ACHN (cell line): Measurements from ENCODE around the gene FOXP1.
A peak's percentile ranks its signal among the peaks of the same experiment; 100 is the strongest.
"Not testable (repeated sequence)": the region's sequence is repeated elsewhere in the genome, so short reads cannot be mapped to it uniquely, and the experiment has no call there.

Source experiments
- DNase-seq: peaks from one replicate; pipeline ENCODE4 v3.0.0-alpha.2; 2015
- in situ Hi-C: cut with HindIII; loops from 2 replicates; pipeline ENCODE4 v1.10.0; 2017; ENCODE audit warnings: low sequenced_read_pairs, low pct_ligation_motif_present, low pct_unique_long_range_greater_than_20kb

Gene FOXP1

DNA sequence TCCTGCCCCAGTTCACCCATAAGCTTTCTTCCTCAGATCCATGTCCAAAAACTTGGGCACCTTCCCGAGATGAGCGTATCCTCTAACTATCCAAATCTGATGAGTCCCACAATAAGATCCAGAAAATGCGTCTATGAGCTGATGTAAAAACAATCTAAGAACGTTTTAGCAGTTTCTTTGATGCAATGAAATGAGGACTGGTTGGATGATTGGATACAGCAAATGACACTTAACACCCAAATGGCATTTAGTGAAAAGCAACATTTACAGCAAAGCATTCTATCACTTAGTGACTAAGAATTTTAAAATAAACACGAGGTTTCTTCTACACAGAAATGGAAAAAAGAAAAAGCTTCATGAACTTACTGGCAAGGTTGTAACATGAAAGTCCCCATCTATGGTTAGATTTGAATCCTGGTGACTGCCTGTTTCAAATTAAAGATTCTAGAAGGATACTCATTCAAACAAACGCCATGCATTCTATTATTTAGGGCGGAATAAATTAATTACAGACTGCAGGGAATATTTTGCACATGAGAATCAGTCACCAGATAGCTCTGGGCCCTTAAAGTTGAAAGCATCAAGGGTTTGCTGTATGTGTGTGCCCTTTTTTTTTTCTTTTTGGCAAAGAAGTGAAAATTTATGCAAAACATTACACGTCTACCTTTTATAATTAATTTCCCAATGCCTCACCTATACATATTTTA, 598.6 kb downstream of the FOXP1 start:
- no peak for DNase-seq

DNA sequence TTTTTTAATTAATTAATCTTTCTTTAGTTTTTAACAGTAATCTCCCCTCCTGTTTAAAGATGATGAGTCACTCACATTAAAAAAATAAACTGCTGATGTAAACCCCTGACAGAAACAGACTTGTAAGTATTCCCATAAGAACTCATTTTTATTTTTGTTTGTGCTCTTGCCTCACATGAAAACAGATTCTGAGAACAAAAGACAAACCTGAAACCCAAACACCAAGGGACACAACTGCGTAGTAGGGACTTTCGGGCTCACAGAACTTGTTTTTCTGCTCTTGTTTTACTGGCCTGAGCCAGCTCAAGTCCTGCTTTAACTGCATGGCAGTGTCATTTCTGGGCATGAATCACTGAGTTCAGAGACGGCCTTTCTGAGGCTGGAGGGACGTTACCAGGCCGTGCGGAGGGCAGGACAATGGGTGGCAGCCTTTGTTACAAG, 600.8 kb downstream of the FOXP1 start:
- peak; percentile 70 for DNase-seq
- in situ Hi-C loops: no loop called here

More for the DNA sequence above, 598.6 kb downstream of the FOXP1 start:
- in situ Hi-C loops: no loop called here

DNA sequence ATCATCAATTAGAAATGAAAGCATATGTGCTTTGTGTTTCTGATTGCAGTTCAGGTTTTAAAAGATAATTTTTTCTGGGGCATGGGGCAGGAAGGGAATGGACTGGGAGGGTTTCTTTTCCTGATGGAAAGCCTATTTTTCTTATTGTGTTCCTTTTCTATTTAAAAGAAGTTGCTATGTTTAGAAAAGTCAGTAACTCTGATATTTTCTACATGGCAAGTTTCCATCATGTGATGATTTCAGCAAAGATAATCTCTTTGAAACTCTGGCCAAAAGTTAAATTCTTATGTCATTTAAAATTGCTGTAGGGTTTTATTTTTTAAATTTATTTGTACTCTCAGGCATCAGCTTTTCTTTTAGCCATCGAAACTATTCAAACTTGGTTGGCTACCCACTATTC, 601.2 kb downstream of the FOXP1 start:
- in situ Hi-C loops: no loop called here
- no peak for DNase-seq

DNA sequence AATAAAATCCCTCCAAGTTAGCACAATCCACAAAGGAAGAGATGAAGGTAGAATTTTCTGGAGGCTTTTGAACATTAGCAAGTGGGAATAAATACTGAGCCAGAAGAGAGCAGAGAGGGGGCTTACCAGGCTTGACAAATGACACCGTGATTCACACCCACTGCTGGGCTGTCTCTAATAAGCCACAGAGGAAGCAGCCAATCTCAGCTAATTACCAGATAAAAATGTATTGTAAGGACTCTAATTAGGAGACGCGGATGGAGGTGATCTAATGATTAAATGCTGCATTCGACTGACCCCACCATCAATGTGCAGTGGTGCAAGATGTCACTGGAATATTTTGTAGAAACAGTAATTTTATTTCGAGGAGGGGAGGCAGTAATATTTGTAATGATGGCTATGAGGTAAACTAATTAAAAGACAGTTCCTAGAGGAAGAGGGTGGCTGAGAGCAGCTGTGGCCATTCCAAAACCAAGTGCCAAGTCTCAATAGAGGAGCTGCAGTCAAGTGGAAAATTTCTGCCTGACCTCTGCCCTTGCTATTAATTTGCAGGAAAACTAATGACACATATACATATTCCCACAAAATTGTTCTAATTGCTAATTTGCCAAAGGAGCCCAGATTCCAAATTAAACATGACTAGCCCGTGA, 602.2 kb downstream of the FOXP1 start:
- in situ Hi-C loops: no loop called here
- no peak for DNase-seq

DNA sequence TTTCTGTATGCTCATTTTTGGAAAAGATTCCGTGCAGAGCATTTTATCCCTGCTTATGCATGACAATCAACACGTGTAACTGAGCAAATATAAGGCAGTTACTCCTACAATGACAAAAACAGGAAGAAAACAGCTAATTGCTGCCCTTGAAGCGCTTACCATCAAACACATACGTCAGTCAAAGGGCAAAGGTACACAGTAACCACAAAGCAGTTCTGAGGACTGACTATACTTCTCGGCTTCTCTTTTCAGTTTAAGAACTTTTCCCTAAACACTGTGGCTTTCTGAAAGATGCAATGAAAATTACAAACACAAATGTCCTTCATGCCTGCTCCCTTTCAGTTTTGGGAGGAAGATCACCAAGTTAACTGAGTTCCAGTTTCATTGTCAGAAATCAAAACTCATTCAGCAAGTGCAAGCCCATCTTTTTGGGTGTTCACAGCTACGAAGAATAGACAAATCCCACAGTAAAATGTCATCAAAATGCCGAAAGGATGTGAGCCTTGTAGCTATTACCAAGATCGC, 602.8 kb downstream of the FOXP1 start:
- DNase-seq: no peak
- in situ Hi-C loops: no loop called here

DNA sequence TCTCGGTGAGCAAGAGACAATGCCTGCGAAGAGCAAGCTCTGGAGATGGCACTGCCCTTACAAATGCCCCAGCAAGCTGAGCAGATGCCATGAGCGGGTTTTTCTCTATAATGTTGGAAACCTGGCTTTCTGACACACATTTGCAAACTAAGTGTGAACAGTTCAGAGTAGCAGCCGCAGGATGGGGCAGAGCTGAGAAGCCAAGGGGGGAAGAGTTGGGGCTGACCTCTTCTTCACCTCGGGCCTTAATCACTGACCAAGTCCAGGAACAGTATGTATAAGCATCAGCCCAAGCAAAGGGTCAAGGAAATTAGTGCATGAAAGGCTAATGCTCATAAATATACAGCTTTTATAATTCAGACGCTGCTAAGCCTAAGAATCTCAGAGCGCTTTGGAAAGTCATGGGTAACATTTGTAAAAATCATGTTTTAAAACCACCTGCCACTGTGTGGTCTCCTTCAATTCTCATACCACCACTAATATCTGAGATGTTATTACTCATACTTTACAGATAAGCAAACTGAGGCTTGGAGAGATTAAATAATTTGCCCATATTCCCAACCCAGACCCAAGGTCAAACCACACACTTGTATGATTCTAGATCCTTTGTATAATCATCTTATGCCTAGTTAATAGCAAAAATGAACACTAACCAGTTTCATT, 603.4 kb downstream of the FOXP1 start:
- DNase-seq: no peak
- in situ Hi-C loops: no loop called here

DNA sequence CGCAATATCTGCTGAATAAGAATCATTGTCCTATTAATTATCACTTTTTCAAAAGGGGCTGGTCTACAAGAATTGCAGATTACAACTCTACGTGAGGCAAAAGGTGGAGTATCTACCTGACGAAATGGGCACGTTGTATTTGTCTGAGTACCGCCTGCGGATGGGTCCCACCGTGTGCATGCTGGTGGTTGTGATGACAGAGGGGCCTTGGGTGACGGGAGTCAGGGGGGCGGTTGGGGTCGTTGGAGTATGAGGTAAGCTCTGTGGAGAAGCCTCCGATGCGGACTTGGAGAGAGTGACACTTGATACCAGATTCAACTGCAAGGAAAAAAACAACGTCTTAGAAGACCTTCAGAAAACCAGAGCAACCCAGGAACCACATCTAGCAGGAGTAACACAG, 605.8 kb downstream of the FOXP1 start:
- in situ Hi-C loops: no loop called here
- DNase-seq: no peak

DNA sequence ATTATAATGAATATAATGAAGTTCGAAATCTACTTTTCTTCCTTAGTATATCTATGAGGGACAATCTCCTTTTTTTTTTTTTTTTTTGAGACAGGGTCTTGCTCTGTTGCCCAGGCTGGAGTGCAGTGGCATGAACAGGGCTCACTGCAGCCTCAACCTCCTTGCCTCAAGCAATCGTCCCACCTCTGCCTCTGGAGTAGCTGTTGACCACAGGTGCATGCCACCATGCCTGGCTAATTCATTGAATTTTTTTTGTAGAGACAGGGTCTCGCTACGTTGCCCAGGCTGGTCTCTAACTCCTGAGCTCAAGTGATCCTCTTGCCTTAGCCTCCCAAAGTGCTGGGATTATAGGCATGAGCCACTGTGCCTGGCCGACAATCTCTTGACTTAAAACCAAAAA, 607.5 kb downstream of the FOXP1 start:
- in situ Hi-C loops, DNase-seq: not testable (repeated sequence)

DNA sequence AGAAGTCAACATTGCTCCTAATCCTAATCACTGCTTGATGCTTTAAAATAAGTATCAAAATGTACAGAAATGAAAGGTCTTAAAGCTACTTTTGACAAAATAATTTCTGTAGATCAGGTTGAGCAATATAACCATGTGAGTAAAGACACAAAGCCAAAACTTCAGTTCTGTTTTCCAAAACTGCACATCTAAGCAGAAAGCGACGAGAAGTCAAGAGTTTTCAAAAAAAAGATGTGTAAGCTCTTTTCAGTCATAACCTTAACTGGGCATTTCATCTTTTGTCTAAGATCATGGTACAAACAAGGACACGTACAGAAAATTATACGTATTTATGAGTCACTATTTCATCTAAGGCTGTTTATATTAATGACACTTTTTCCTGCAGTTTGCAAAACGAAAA, 608.8 kb downstream of the FOXP1 start:
- no peak for DNase-seq
- in situ Hi-C loops: no loop called here

DNA sequence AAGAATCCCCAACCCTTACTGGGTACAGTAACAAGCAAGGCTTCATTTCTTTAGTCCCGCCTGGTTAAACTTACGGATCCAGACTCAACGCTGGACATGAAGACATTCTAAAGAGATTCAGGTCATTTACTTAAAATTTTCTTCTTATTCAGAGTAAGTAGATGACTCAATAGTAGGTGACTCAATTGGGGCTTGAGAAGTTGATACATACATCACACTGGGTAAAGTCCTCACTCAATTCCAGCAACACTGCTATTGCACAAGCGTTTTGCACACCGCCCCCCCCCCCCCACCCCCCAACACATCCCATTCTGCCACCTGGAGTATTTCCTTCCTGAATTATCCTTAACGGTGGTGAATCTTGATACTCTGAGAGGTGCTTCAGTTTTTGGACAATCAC, 610.0 kb downstream of the FOXP1 start:
- in situ Hi-C loops: no loop called here
- no peak for DNase-seq

DNA sequence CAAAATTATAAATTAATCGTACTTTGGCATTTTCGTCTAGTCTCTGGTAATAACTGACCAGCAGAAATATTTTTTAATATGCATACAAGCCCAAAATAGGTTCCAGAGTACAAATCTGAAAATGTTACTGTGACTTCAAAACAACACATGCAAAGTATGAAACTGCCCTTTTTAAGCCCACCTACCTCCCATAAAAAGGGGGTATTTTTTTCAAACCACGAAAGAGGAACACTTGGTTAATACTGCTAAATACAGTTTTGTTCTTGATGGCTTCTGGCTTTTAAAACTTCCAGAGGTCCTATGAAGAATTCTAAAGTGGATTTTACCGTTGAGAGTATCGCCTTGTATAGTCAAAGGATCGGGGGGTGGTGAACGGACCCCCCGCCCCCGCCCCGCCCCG, 610.7 kb downstream of the FOXP1 start:
- in situ Hi-C loops: no loop called here

DNA sequence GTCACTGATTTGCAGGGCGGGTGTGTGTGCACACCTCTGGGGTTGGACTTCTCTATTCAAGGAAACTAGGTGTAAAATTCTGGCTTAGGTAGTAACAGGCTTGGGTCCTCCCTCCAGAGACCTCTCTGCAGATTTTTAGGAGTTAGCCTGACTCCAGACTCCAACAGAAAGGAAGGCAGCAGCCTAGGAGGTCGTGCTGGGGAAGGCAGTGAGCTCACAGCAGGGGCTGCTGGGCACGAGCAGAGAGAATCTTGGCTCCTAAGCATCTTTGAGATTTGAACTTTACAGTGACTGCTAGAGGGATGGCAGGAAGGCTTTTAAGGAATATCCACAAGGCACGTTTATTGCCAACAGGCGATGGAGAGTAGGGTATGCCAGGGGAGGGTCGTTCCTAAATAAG, 612.6 kb downstream of the FOXP1 start:
- in situ Hi-C loops: no loop called here
- DNase-seq: no peak

More for the DNA sequence above, 610.7 kb downstream of the FOXP1 start:
- no peak for DNase-seq

DNA sequence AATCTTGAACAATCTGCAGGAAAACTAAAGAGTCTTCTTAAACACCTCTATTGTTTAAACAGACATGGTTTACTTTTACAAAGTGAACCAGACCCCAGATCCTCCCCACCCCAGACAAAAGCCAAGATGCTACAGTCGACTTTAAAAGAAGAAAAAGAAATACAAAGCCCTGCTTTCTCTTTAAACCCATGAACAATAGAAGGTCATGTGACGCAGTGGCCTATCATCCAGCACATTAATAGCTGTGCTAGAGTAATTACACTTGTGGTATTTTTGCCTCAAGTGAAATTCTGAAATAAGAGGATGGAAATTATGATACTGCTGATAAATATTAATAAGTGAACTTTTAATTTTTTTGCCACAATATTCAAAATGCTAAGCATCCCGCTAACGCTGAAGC, 613.4 kb downstream of the FOXP1 start:
- in situ Hi-C loops: no loop called here
- DNase-seq: no peak

DNA sequence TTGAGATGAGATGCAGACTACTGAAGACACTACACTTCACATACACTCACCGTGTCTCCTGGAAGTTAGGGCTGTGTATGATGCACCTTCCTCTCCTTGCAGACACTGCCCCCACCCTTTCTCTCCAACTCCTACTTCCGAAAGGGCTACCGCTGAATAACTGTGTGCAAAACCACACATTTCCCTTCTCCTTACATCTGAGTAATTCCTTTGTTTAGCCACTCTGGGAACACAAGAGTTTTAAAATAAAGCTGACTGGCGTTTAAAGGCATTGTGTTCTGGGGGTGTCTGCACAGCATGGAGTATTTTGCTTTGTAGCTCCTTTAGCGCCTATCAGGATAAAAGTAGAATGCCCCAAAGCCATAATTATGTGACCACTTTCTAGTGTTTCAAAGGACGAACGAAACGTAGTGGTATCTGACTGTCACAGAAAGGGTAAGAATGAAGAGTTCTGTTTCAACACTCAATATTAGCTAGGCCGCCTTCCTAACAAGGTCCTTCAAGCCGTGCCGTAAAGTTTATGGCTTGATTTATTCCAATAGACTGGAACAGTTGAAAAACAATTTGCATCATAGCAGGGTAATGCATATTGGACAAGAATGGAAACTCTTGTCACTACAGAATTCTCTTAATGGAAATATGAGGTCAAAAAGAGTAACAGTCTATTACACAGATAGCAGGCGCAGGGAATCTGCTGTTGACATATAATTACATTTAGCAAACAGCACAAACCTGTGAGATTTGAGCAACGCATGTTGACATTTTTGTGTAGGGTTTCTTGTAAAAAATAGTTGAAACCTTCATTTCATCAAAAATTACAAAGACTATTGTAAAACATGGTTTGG, 619.9 kb downstream of the FOXP1 start:
- in situ Hi-C loops: no loop called here
- no peak for DNase-seq

DNA sequence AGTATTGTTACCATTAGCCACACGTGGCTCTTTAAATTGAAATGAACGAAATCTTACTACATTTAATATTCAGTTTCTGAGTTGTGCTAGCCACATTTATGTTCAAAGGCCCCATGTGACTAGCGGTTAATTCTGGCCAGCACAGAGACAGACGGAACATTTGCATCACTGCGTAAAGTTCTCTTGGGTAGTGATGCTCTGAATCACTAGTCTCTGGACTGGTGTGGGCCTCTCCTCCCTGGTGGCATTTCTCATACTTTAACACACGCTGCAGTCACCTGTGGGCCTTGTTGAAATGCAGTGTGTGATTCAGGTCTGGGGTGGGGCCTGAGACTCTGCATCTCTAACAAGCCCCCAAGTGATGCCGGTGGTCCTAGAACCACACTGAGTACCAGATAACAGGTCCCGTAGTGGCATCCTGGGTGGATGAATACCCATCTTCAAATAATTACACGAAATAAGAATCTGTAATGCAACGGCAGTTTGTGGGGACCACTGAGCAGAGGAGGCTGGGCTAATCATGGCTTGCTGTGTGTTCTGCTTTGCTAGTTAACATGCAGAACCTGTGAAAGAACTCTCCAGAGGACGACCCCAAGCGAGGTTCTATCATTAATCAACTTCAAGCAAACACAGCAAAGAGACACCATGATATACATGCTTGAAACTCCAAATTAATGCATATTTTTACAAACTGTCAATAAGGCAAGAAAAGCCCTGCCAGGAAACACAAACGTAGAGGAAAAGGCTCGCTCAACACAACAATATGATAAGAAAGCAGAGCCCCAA, 623.8 kb downstream of the FOXP1 start:
- no peak for DNase-seq
- in situ Hi-C loops: no loop called here

DNA sequence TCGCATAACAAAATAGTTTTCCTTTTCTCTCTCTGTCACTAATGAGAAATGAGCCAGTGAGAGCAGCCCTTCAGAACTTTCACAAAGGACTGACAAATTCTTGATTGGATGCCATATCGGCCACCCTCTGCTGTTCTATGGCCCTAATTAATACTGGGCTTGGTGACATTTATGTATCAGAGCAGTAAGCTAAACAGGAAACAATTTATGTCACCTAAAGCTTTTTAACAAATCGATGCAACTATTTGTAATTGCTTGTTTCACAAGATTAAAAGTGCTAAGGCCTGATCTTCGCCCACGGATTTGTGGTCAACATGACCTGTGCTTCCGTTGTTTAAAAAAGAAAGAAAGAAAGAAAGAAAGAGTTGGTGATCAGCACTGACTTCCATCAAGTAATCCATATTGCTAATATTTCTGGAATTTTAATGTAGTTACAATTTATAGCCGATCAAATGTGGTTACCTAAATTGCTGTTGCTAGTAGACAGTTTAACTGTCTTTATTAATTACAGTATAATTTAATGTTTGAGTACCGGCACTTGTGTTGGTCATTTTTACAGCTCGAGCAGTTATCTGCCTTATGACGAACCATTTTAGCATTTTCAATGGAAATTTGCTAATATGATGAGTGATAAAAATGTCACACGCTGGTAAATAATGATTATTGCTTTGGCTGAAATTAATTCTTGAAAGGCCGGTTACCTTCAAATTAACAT, 631.3 kb downstream of the FOXP1 start:
- in situ Hi-C loops: no loop called here
- no peak for DNase-seq

DNA sequence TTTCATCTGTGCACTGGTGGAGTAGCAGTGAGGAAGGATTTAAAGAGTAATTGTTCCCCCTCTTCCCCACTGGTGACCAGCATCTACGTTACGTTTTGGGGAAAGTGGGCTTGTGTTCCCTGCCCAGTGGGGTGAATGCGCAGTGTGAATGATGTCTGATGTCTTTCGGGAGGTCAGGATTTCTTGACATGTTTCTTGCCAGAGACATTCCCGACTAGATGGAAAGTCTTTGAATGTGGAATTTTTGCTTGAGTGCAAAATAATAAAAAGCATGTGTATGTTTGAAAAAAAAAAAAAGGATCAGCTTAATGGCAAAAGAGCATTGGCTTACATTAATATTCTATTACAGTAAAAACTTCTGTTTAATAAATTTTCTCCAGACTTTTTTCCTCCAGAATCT, 632.2 kb downstream of the FOXP1 start:
- no peak for DNase-seq
- in situ Hi-C loops: no loop called here
